GM12874 (cell line): ENCODE results near the gene CFAP77.

Experiments
- CTCF ChIP-seq: IDR thresholded peaks from 2 replicates; pipeline ENCODE4 v1.5.1; 2011; ENCODE audit warnings: low read depth, mild to moderate bottlenecking, control low read depth, low read length, moderate library complexity; ENCODE audit not compliant: insufficient read depth

Gene CFAP77

DNA sequence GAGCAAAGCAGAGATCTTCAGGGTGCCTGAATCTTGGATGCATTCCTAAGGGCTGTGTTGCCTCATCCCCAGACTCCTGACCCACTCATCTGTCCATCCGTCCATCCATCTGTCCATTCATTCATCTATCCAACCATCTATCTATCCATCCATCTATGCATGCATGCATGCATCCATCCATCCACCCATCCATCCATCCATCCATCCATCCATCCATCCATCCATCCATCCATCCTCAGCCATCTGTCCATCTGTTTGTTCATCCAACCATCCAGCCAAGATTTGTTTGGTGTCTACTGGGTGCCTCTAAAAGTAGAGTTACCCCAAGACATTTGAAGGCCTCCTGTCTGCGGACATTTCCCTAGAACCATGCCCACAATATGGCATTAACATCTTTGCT is 144.7 kb downstream of the CFAP77 start:
- no peak for TF ChIP-seq CTCF

DNA sequence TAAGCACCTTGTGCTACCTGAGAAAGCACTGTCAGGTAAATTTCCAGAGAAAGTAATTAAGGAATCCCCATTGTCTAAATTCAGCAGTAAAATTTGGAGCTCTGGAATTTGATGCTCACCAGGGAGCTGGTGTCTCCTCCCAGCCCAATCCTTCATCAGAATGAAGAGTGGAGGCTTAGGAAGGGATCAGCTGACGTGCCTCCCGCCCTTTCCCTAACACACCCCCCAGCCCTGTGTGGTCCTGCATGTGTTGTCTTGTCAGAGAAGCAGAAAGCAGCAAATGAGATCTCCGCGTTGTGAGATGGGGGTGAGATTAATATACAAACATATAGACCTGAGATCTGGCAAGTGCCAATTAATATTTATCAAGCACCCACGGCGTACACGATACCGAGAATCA is 145.5 kb downstream of the CFAP77 start:
- no peak for TF ChIP-seq CTCF

GRCh38 chr9:132556235-132556634 is 146.2 kb downstream of the CFAP77 start:
- TF ChIP-seq CTCF = no peak

GRCh38 chr9:132556714-132557113 is 146.7 kb downstream of the CFAP77 start:
- TF ChIP-seq CTCF = no peak

DNA sequence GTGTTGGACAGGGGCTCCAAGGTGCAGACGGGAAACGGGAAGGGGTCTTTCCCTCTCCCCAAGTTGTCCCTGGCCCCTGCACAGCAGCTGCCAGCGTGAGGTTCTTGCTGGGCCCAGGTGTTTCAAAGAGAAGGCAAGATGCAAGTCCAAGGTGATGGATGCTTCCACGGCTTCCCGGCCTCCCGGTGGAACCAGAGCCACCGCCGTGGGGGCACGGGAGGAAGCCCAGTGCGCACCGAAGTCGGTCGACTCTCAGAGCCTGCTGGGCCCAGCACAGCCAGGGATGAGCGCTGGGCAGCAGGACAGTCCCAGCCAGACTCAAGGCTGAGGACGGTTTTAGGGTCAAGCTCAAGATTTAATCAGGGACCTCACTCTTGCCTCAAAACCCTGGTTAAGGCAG is 147.1 kb downstream of the CFAP77 start:
- no peak for TF ChIP-seq CTCF

- TF ChIP-seq CTCF = no peak
Measured at GRCh38 chr9:132559711-132560110, 149.7 kb downstream of the CFAP77 start.

DNA sequence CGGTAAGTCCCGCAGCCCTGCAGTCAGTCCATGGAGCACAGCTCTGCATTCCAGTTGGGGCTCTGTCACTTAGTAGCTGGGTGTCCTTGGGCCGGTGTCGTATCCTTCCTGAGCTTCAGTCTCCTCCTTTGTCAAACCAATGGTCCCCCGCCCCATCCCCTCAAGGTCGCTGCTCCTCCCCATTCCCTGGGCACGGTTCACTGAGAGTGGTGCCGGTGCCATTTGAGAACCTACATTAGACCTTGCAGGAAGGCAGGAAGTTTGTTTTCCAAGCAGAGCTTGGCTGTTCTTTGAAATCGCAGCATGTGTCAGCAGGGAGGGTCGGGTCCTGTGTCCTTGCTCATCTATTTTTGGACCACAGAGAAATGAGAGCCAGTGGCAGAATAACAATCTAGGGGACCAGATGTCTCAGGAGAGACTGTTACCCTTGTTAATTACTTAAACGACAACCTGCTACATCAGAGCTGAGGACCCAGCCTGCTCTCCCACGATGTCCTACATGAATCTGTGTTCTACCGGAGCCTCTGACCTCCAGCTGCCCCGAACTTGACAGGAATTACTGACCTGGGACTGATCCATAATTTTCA is 150.7 kb downstream of the CFAP77 start:
- no peak for TF ChIP-seq CTCF

GRCh38 chr9:132562306-132562573 is 152.2 kb downstream of the CFAP77 start:
- no peak for TF ChIP-seq CTCF
